Measurements from ENCODE around the gene LAMA3.

Gene LAMA3

GRCh38 chr18:23968638-23969604, 279.7 kb downstream of the LAMA3 start:
- no peak for DNase-seq
- TF ChIP-seq CTCF (IDR thresholded peaks at IDR 0.05; ENCODE audit: low read depth, low read length), result no peak

GRCh38 chr18:23969664-23970063, 280.4 kb downstream of the LAMA3 start:
- TF ChIP-seq CTCF (IDR thresholded peaks at IDR 0.05; ENCODE audit: low read depth, low read length), result no peak
- H3K36me3 ChIP-seq, result no peaks in the 10 kb centered on the region
- H3K27me3 ChIP-seq (ENCODE audit: insufficient read depth, low read depth, severe bottlenecking), result no peaks in the 10 kb centered on the region
- no peak for DNase-seq
- H3K27ac ChIP-seq, result peak overlapping the region; percentile 80; the same call in 1 of the 2 replicates
- peaks cover 3% of the 10 kb centered on the region for H3K9me3 ChIP-seq (ENCODE audit: severe bottlenecking)
- H3K4me3 ChIP-seq (ENCODE audit: low read depth, low read length), result no peak overlapping the region

More at GRCh38 chr18:23968638-23969604, 279.7 kb downstream of the LAMA3 start:
- peaks cover 3% of the 10 kb centered on the region for H3K9me3 ChIP-seq (ENCODE audit: severe bottlenecking)
- H3K36me3 ChIP-seq, result no peaks in the 10 kb centered on the region
- no peak overlapping the region for H3K27ac ChIP-seq
- H3K4me3 ChIP-seq (ENCODE audit: low read depth, low read length), result no peak overlapping the region
- H3K27me3 ChIP-seq (ENCODE audit: insufficient read depth, low read depth, severe bottlenecking), result no peaks in the 10 kb centered on the region

- no peak for TF ChIP-seq CTCF (IDR thresholded peaks at IDR 0.05; ENCODE audit: low read depth, low read length)
- H3K27ac ChIP-seq, result peak overlapping the region; percentile 80
- no peaks in the 10 kb centered on the region for H3K36me3 ChIP-seq
- DNase-seq, result no peak
- H3K4me3 ChIP-seq (ENCODE audit: low read depth, low read length), result no peak overlapping the region
- no peaks in the 10 kb centered on the region for H3K27me3 ChIP-seq (ENCODE audit: insufficient read depth, low read depth, severe bottlenecking)
- peaks cover 3% of the 10 kb centered on the region for H3K9me3 ChIP-seq (ENCODE audit: severe bottlenecking)
Observed at GRCh38 chr18:23970161-23971096, 281.2 kb downstream of the LAMA3 start.

- no peak for TF ChIP-seq CTCF (IDR thresholded peaks at IDR 0.05; ENCODE audit: low read depth, low read length)
- no peaks in the 10 kb centered on the region for H3K36me3 ChIP-seq
- peaks cover 3% of the 10 kb centered on the region for H3K9me3 ChIP-seq (ENCODE audit: severe bottlenecking)
- H3K4me3 ChIP-seq (ENCODE audit: low read depth, low read length), result no peak overlapping the region
- peak overlapping the region; percentile 80 for H3K27ac ChIP-seq
- no peaks in the 10 kb centered on the region for H3K27me3 ChIP-seq (ENCODE audit: insufficient read depth, low read depth, severe bottlenecking)
- DNase-seq, result no peak
Observed at GRCh38 chr18:23971097-23971440, 281.8 kb downstream of the LAMA3 start.

- no peak for DNase-seq
- TF ChIP-seq CTCF (IDR thresholded peaks at IDR 0.05; ENCODE audit: low read depth, low read length), result no peak
- H3K4me3 ChIP-seq (ENCODE audit: low read depth, low read length), result peak overlapping the region; percentile 16; the same call in 1 of the 2 replicates
- no peaks in the 10 kb centered on the region for H3K27me3 ChIP-seq (ENCODE audit: insufficient read depth, low read depth, severe bottlenecking)
- peak overlapping the region; percentile 80 for H3K27ac ChIP-seq
- peaks cover 3% of the 10 kb centered on the region for H3K9me3 ChIP-seq (ENCODE audit: severe bottlenecking)
- no peaks in the 10 kb centered on the region for H3K36me3 ChIP-seq
Observed at GRCh38 chr18:23971666-23972230, 282.5 kb downstream of the LAMA3 start.

All from WERI-Rb-1 (cell line).